Measurements from ENCODE around the gene ANKHD1. TPM values are rescaled to one million over a fixed set of nuclear protein-coding genes. Genes with fewer than 3 reads are reported as not detected.
"Not testable (repeated sequence)": the region's sequence is repeated elsewhere in the genome, so short reads cannot be mapped to it uniquely, and the experiment has no call there.

Gene ANKHD1
- total RNA-seq, 1 donor from 2014 or later = 121 TPM

GRCh38 chr5:140381351-140381750 is 20.3 kb upstream of the ANKHD1 start:
- DNase-seq = no peak

GRCh38 chr5:140381972-140382371 is 19.7 kb upstream of the ANKHD1 start:
- DNase-seq = no peak

GRCh38 chr5:140382866-140383265 is 18.8 kb upstream of the ANKHD1 start:
- DNase-seq = no peak

- no peak for DNase-seq
Measured at GRCh38 chr5:140383300-140383699, 18.3 kb upstream of the ANKHD1 start.

- DNase-seq = no peak
Measured at GRCh38 chr5:140388052-140388451, 13.6 kb upstream of the ANKHD1 start.

- no peak for DNase-seq
Measured at GRCh38 chr5:140391312-140391711, 10.3 kb upstream of the ANKHD1 start.

GRCh38 chr5:140391732-140392131 is 9.9 kb upstream of the ANKHD1 start:
- DNase-seq = no peak

GRCh38 chr5:140393738-140394137 is 7.9 kb upstream of the ANKHD1 start:
- DNase-seq = no peak

GRCh38 chr5:140398379-140398811 is 3.2 kb upstream of the ANKHD1 start:
- peak; percentile 12 for DNase-seq

- no peak for DNase-seq
Measured at GRCh38 chr5:140399979-140400729, 1.5 kb upstream of the ANKHD1 start.

GRCh38 chr5:140400730-140401361 is 787 bp upstream of the ANKHD1 start:
- DNase-seq = peak; percentile 98

GRCh38 chr5:140402258-140403074 is 833 bp downstream of the ANKHD1 start:
- DNase-seq = peak; percentile 68

GRCh38 chr5:140403613-140404012 is 2.0 kb downstream of the ANKHD1 start:
- DNase-seq = no peak

- no peak for DNase-seq
Measured at GRCh38 chr5:140408750-140409241, 7.2 kb downstream of the ANKHD1 start.

GRCh38 chr5:140413230-140413629 is 11.6 kb downstream of the ANKHD1 start:
- DNase-seq = no peak

- no peak for DNase-seq
Measured at GRCh38 chr5:140417235-140417634, 15.6 kb downstream of the ANKHD1 start.

- DNase-seq = no peak
Measured at GRCh38 chr5:140418862-140419520, 17.4 kb downstream of the ANKHD1 start.

GRCh38 chr5:140420226-140420570 is 18.6 kb downstream of the ANKHD1 start:
- no peak for DNase-seq

- DNase-seq = no peak
Measured at GRCh38 chr5:140420665-140421361, 19.2 kb downstream of the ANKHD1 start.

- DNase-seq = not testable (repeated sequence)
Measured at GRCh38 chr5:140421375-140421774, 19.7 kb downstream of the ANKHD1 start.

GRCh38 chr5:140423609-140424008 is 22.0 kb downstream of the ANKHD1 start:
- no peak for DNase-seq

GRCh38 chr5:140424135-140424534 is 22.5 kb downstream of the ANKHD1 start:
- no peak for DNase-seq
